GM10248 (cell line): Measurements from ENCODE around the gene MISP3.
A peak's percentile ranks its signal among the peaks of the same experiment; 100 is the strongest.

Experiments
- CTCF ChIA-PET: fragments of 300-600 bp; sonication (Branson Sonifier 250); formaldehyde crosslinking; extraction: SDS; loops from one replicate; lab custom pipeline; 2021; ENCODE audit warnings: antibody characterized with exemption; lab: Yijun Ruan, JAX
- POLR2A ChIA-PET: fragments of 350-650 bp; sonication (Branson Sonifier 250); formaldehyde crosslinking; extraction: SDS; loops from one replicate; lab custom pipeline; 2020; ENCODE audit warnings: antibody characterized with exemption; lab: Yijun Ruan, JAX
- DNase-seq: peaks from one replicate; pipeline ENCODE4 v3.0.0; 2012; ENCODE audit errors: extremely low spot score
- TF ChIP-seq, protein P1 (sequence below): IDR thresholded peaks from 2 replicates; pipeline ENCODE4 v1.5.1; 2012; ENCODE audit warnings: mild to moderate bottlenecking, low read depth; ENCODE audit errors: extremely low read depth, missing control alignments, control extremely low read depth

MISP3 gene

GRCh38 chr19:14085309-14085995 lies 12.9 kb downstream of the MISP3 start, which contains the start of gene C19orf67:
TSS of gene C19orf67 (minus strand) at chr19:14085783. CDS start at chr19:14085627, 156 bp downstream.
- TF ChIP-seq, protein P1, sequence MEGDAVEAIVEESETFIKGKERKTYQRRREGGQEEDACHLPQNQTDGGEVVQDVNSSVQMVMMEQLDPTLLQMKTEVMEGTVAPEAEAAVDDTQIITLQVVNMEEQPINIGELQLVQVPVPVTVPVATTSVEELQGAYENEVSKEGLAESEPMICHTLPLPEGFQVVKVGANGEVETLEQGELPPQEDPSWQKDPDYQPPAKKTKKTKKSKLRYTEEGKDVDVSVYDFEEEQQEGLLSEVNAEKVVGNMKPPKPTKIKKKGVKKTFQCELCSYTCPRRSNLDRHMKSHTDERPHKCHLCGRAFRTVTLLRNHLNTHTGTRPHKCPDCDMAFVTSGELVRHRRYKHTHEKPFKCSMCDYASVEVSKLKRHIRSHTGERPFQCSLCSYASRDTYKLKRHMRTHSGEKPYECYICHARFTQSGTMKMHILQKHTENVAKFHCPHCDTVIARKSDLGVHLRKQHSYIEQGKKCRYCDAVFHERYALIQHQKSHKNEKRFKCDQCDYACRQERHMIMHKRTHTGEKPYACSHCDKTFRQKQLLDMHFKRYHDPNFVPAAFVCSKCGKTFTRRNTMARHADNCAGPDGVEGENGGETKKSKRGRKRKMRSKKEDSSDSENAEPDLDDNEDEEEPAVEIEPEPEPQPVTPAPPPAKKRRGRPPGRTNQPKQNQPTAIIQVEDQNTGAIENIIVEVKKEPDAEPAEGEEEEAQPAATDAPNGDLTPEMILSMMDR, result no peak
- CTCF ChIA-PET, result interaction anchor here (1.6 kb wide), 1 partner anchor 29 kb away, joined by 4 read pairs; no protein-coding TSS in a partner anchor
- POLR2A ChIA-PET, result no interaction called here

DNA sequence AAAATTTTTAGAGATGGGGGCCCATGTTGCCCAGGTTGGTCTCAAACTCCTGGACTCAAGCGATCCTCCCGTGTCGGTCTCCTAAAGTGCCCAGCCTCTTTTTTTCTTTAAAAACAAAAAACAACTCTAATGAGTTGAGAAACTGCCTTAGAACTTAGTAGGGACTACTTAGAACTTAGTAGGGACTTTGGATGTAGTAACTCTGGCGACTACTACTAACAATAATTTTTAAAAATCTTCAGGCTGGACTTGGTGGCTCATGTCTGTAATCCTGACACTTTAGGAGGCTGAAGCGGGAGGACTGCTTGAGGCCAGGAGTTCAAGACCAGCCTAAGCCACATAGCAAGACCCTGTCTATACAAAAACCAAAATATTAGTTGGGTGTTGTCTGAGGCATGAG lies 13.5 kb downstream of the MISP3 start:
- POLR2A ChIA-PET, result no interaction called here
- TF ChIP-seq, protein P1, result no peak
- CTCF ChIA-PET, result interaction anchor here (1.6 kb wide), 1 partner anchor 50 kb away, joined by 4 read pairs; the partner anchor contains the start of gene ASF1B
- no peak for DNase-seq

More at GRCh38 chr19:14085309-14085995, 12.9 kb downstream of the MISP3 start, which contains the start of gene C19orf67:
- no peak for DNase-seq

DNA sequence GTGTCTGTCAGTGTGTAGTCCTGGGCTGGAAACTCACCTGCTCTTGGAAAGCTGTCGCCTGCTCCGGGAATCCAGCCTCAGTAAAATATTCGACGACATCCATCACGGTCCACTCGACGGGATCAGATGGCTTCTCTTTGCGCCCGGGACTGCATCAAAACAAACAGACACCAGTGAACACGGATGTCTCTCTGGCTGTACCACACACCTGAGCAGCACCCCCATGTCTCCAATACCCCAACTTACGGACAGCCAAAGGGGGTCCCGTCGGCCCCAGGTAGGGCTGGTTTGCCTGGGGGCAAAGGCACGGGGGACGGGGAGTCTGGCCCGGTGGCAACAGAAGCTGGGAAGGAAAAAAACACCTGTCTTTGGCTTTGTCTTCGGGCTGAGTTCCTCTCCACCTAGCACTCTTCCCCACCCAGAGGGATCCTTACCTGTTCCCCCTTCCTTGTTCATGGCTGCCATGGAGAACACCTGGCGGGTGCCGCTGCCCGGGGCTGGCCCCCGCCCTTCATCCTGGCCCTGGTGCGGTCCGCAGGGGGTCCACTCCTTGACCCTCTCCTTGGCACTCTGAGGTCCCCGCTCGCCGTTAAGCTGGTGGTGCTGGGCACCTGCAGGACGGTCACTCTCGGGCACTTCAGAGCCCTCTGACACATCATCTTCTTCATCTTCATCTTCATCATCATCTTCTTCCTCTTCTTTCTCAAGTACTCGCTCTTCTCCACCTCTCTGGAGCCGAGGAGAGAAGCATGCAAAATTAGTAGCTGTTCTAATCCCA lies 16.2 kb downstream of the MISP3 start:
- ChIA-PET CTCF (interaction anchor here (1.5 to 2.6 kb wide), 2 partner anchors 16 to 26 kb away, joined by 3 to 12 read pairs; partner anchors contain the start of gene MISP3), POLR2A (interaction anchor here (0.5 kb wide), 1 partner anchor 241 kb away, joined by 8 read pairs; no protein-coding TSS in a partner anchor)
- TF ChIP-seq, protein P1, result no peak

GRCh38 chr19:14089412-14089661 lies 16.8 kb downstream of the MISP3 start:
- POLR2A ChIA-PET, result interaction anchor here (0.5 kb wide), 1 partner anchor 241 kb away, joined by 8 read pairs; no protein-coding TSS in a partner anchor
- no peak for DNase-seq
- TF ChIP-seq, protein P1, result peak; percentile 27
- CTCF ChIA-PET, result interaction anchor here (1.5 to 2.6 kb wide), 2 partner anchors 17 to 25 kb away, joined by 3 to 12 read pairs; partner anchors contain the start of gene MISP3

More for the DNA sequence above, 16.2 kb downstream of the MISP3 start:
- no peak for DNase-seq

- DNase-seq, result peak; percentile 45
- ChIA-PET CTCF (interaction anchor here (1.5 to 2.6 kb wide), 2 partner anchors 17 to 24 kb away, joined by 3 to 12 read pairs; partner anchors contain the start of gene MISP3), POLR2A (no interaction called here)
- TF ChIP-seq, protein P1, result peak; percentile 33
These were observed 17.3 kb downstream of the MISP3 start for GRCh38 chr19:14089662-14090508.
